B cell (primary cell): Measurements from ENCODE around the gene GRM8.

ENCODE experiments used
- EZH2 ChIP-seq: IDR thresholded peaks from 2 replicates; pipeline ENCODE4 v1.6.1; 2012; ENCODE audit warnings: borderline replicate concordance, low read depth, mild to moderate bottlenecking, moderate library complexity, low read length; ENCODE audit not compliant: insufficient read depth, poor library complexity, severe bottlenecking
- TF ChIP-seq, protein P1 (sequence below): fragments of 200-600 bp; IDR thresholded peaks from one replicate; pipeline ENCODE4 v1.8.0; 2022; ENCODE audit warnings: antibody characterized with exemption, mild to moderate bottlenecking

- TF ChIP-seq, protein P1, sequence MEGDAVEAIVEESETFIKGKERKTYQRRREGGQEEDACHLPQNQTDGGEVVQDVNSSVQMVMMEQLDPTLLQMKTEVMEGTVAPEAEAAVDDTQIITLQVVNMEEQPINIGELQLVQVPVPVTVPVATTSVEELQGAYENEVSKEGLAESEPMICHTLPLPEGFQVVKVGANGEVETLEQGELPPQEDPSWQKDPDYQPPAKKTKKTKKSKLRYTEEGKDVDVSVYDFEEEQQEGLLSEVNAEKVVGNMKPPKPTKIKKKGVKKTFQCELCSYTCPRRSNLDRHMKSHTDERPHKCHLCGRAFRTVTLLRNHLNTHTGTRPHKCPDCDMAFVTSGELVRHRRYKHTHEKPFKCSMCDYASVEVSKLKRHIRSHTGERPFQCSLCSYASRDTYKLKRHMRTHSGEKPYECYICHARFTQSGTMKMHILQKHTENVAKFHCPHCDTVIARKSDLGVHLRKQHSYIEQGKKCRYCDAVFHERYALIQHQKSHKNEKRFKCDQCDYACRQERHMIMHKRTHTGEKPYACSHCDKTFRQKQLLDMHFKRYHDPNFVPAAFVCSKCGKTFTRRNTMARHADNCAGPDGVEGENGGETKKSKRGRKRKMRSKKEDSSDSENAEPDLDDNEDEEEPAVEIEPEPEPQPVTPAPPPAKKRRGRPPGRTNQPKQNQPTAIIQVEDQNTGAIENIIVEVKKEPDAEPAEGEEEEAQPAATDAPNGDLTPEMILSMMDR: no peak
- TF ChIP-seq EZH2: no peak
These were observed 185.8 kb downstream of the GRM8 start for GRCh38 chr7:127066974-127067373.
